ENCODE results near the gene SNX1. TPM values are rescaled to one million over a fixed set of nuclear protein-coding genes. Genes with fewer than 3 reads are reported as not detected.

SNX1 gene
- total and polyA plus RNA-seq, 2 donors (not counting 1 experiment from before 2014, with no cell fraction given), result 87.9 to 152 TPM

DNA sequence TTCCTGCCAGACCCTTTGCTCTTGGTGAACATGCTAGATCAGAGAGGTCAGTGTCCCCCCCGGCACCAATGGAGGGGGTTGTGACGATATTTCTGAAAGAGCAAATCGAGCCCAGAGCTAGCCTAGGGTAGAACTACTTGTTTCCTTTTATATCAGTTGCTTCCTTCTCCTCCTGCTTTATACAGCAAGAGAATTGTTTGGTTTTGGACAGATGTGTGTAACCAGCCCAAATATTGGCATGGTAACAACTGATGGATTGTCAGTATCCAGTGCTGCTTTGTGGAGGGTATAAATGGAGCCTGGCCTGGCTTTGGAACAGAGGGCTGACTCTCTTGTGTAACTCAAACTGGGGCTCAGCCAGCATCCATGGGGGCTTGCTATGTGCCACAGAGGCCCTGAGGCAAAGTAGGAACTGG is 27.2 kb downstream of the SNX1 start:
- H3K9me3 Mint-ChIP-seq (ENCODE audit: insufficient read depth), result no peaks in the 10 kb centered on the region
- ChIA-PET POLR2A (no interaction called here), CTCF (interaction anchor here (1.3 kb wide), 1 partner anchor 30 kb away, joined by 5 read pairs; no protein-coding TSS in a partner anchor)
- no peaks in the 10 kb centered on the region for H3K27me3 Mint-ChIP-seq
- H3K9ac ChIP-seq (ENCODE audit: low read length), result no peak overlapping the region
- ATAC-seq (ENCODE audit: low read depth), result no peak
- no peak overlapping the region for H3K4me3 Mint-ChIP-seq
- H4K20me1 ChIP-seq (ENCODE audit: control insufficient read depth, insufficient read depth, low read length, poor library complexity, severe bottlenecking), result peaks cover 18% of the 10 kb centered on the region
- WGBS (ENCODE audit: insufficient coverage), result no CpG with 5 or more reads among the region's 3 CpGs
- no peak overlapping the region for H3K27ac Mint-ChIP-seq
- no peaks in the 10 kb centered on the region for H3K9me3 ChIP-seq (ENCODE audit: control extremely low read depth in 1 of 3, control insufficient read depth in 2 of 3, insufficient read depth in 1 of 3, low read length in 2 of 3)
- H3K27me3 ChIP-seq (replicated peaks in 1 of 4; ENCODE audit: control extremely low read depth in 1 of 4, control insufficient read depth in 3 of 4, insufficient read depth in 4 of 4, low read length in 3 of 4), result no peaks in the 10 kb centered on the region
- no peak for TF ChIP-seq EZH2 (IDR thresholded peaks at IDR 0.05; ENCODE audit: borderline replicate concordance, insufficient read depth, low read depth, low read length, poor library complexity, severe bottlenecking)
- no peaks in the 10 kb centered on the region for H3K4me1 ChIP-seq (ENCODE audit: control insufficient read depth in 2 of 2, insufficient read depth in 2 of 2, low read length in 2 of 2)
- H3K27ac ChIP-seq (ENCODE audit: low read length in 2 of 2), result no peak overlapping the region
- no peak overlapping the region for H3K4me3 ChIP-seq (ENCODE audit: control extremely low read depth in 1 of 5, extremely low read depth in 1 of 5, insufficient read depth in 1 of 5, low read depth in 2 of 5, low read length in 4 of 5)
- intact Hi-C loops (cut with micrococcal nuclease), result no loop called here
- no peak overlapping the region for H3K4me2 ChIP-seq (replicated peaks; ENCODE audit: low read depth, low read length, poor library complexity, severe bottlenecking)
- peaks cover 47% of the 10 kb centered on the region for H3K79me2 ChIP-seq (ENCODE audit: control insufficient read depth, insufficient read depth, low read length)
- DNase-seq, result no peak
- H2AFZ ChIP-seq (ENCODE audit: insufficient read depth, low read depth, low read length, poor library complexity, severe bottlenecking), result no peak overlapping the region
- H3K4me1 Mint-ChIP-seq, result no peaks in the 10 kb centered on the region
- H3K36me3 ChIP-seq (replicated peaks in 1 of 2; ENCODE audit: control extremely low read depth in 1 of 2, control insufficient read depth in 1 of 2, extremely low read depth in 1 of 2, insufficient read depth in 2 of 2, low read length in 1 of 2), result peaks cover 26 to 89% of the 10 kb centered on the region in 2 experiments

DNA sequence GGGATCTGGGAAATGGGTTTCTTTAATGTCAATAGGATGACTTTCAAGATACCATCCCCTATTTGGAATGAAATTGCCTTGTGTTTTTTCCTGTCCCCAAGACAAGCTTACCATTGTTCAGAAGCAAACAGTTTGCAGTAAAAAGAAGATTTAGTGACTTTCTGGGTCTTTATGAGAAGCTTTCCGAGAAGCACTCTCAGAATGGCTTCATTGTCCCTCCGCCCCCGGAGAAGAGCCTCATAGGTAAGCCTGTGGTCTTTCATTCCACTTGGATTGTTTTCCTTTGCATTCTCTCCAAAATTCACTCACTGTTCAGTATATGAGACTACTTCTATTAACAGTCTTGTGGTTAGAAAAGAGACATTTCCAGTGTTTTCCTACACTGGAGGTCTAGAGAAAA is 30.2 kb downstream of the SNX1 start:
- Histone ChIP-seq H4K20me1 (ENCODE audit: control insufficient read depth, insufficient read depth, low read length, poor library complexity, severe bottlenecking) (peaks cover 12% of the 10 kb centered on the region), H3K36me3 (replicated peaks in 1 of 2; ENCODE audit: control extremely low read depth in 1 of 2, control insufficient read depth in 1 of 2, extremely low read depth in 1 of 2, insufficient read depth in 2 of 2, low read length in 1 of 2) (peaks cover 22 to 89% of the 10 kb centered on the region in 2 experiments), H3K27ac (ENCODE audit: low read length in 2 of 2) (no peak overlapping the region), H3K4me1 (ENCODE audit: control insufficient read depth in 2 of 2, insufficient read depth in 2 of 2, low read length in 2 of 2) (no peaks in the 10 kb centered on the region), H3K9me3 (ENCODE audit: control extremely low read depth in 1 of 3, control insufficient read depth in 2 of 3, insufficient read depth in 1 of 3, low read length in 2 of 3) (no peaks in the 10 kb centered on the region), H3K79me2 (ENCODE audit: control insufficient read depth, insufficient read depth, low read length) (peaks cover 29% of the 10 kb centered on the region), H3K4me2 (replicated peaks; ENCODE audit: low read depth, low read length, poor library complexity, severe bottlenecking) (no peak overlapping the region), H3K4me3 (ENCODE audit: control extremely low read depth in 1 of 5, extremely low read depth in 1 of 5, insufficient read depth in 1 of 5, low read depth in 2 of 5, low read length in 4 of 5) (no peak overlapping the region), H2AFZ (ENCODE audit: insufficient read depth, low read depth, low read length, poor library complexity, severe bottlenecking) (no peak overlapping the region), H3K27me3 (replicated peaks in 1 of 4; ENCODE audit: control extremely low read depth in 1 of 4, control insufficient read depth in 3 of 4, insufficient read depth in 4 of 4, low read length in 3 of 4) (no peaks in the 10 kb centered on the region), H3K9ac (ENCODE audit: low read length) (no peak overlapping the region)
- ATAC-seq (ENCODE audit: low read depth), result no peak
- ChIA-PET CTCF (interaction anchor here (1.8 to 2.9 kb wide), 2 partner anchors 12 to 28 kb away, joined by 4 to 8 read pairs; no protein-coding TSS in a partner anchor), POLR2A (interaction anchor here (0.8 kb wide), 1 partner anchor 19 kb away, joined by 6 read pairs; no protein-coding TSS in a partner anchor)
- H3K4me3 Mint-ChIP-seq, result no peak overlapping the region
- no peaks in the 10 kb centered on the region for H3K9me3 Mint-ChIP-seq (ENCODE audit: insufficient read depth)
- H3K27me3 Mint-ChIP-seq, result no peaks in the 10 kb centered on the region
- H3K4me1 Mint-ChIP-seq, result no peaks in the 10 kb centered on the region
- DNase-seq, result no peak
- TF ChIP-seq, protein P1, sequence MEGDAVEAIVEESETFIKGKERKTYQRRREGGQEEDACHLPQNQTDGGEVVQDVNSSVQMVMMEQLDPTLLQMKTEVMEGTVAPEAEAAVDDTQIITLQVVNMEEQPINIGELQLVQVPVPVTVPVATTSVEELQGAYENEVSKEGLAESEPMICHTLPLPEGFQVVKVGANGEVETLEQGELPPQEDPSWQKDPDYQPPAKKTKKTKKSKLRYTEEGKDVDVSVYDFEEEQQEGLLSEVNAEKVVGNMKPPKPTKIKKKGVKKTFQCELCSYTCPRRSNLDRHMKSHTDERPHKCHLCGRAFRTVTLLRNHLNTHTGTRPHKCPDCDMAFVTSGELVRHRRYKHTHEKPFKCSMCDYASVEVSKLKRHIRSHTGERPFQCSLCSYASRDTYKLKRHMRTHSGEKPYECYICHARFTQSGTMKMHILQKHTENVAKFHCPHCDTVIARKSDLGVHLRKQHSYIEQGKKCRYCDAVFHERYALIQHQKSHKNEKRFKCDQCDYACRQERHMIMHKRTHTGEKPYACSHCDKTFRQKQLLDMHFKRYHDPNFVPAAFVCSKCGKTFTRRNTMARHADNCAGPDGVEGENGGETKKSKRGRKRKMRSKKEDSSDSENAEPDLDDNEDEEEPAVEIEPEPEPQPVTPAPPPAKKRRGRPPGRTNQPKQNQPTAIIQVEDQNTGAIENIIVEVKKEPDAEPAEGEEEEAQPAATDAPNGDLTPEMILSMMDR (IDR thresholded peaks at IDR 0.05), result no peak
- no peak for TF ChIP-seq EZH2 (IDR thresholded peaks at IDR 0.05; ENCODE audit: borderline replicate concordance, insufficient read depth, low read depth, low read length, poor library complexity, severe bottlenecking)
- intact Hi-C loops (cut with micrococcal nuclease), result no loop called here
- no CpG with 5 or more reads among the region's 3 CpGs for WGBS (ENCODE audit: insufficient coverage)
- H3K27ac Mint-ChIP-seq, result no peak overlapping the region
